ENCODE results near the gene XK. TPM values are rescaled to one million over a fixed set of nuclear protein-coding genes. Genes with fewer than 3 reads are reported as not detected.

XK gene, protein sequence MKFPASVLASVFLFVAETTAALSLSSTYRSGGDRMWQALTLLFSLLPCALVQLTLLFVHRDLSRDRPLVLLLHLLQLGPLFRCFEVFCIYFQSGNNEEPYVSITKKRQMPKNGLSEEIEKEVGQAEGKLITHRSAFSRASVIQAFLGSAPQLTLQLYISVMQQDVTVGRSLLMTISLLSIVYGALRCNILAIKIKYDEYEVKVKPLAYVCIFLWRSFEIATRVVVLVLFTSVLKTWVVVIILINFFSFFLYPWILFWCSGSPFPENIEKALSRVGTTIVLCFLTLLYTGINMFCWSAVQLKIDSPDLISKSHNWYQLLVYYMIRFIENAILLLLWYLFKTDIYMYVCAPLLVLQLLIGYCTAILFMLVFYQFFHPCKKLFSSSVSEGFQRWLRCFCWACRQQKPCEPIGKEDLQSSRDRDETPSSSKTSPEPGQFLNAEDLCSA
- 0.31 to 0.40 TPM (median 0.37 TPM) in 5 replicates for total RNA-seq (2022; extraction: Qiagen RNA extraction; ENCODE audit: low read depth)

DNA sequence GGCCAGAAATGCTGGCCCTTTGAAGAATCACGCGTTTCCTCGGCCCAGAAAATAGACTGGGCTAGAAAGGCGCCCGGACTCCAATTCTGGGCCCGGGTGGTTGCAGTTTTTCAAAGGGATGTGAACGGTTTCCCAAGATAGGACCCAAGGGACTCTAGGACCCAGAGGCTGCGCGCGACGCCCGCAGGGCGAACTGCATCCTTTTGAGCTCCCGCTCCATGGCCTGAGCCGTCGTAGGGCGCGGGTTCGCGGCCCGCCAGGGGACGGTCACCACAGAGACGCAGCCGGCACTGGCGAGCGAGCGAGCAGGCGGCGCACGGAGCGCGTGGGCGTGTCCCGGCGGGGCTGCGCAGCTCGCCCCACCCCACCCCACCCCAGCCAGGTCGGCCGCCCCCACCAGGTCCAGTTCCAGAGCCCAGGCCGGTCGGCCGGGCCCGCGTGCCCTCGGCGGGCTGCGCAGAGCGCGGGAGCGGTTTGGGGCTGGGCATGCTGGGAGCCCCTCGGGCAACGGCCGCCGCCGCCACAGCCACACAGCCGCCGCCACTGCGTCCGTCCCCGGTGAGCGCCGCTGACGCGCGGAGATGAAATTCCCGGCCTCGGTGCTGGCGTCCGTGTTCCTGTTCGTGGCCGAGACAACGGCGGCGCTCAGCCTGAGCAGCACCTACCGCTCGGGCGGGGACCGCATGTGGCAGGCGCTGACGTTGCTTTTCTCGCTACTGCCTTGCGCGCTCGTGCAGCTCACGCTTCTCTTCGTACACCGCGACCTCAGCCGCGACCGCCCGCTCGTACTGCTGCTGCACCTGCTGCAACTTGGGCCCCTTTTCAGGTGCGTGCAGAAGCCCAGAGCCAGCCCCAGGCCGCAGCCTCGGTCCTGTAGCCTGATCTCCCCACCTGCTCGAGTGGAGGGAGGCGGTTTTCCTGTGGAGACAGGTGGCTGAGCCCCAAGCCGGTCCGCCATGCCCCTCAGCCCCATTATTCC, at the start of gene XK:
Gene XK (plus strand): TSS at position 411 of the 979 bp plus-strand sequence. CDS start 171 bp downstream, at position 582.

DNA sequence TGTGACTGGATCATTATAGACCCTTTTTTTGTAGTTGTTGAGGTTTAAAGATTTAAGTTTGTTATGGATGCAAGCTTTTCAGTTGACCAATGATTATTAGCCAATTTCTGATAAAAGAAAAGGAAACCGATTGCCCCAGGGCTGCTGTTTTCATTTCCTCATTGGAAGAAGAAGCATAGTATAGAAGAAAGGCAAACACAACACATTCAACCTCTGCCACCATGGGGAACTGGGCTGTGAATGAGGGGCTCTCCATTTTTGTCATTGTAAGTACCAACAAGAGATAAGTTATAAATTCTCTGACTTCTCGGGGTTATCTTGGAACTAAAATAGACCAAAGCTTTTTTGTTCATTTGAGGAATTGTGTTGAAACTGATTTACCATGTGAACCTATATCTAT, 94.3 kb downstream of the XK start, which contains the start of gene CYBB:
Gene CYBB (plus strand): TSS at position 203 of the 400 bp plus-strand sequence. CDS start 19 bp downstream, at position 222.

Other genes starting within 250 kb of the XK start
- not detected in 5 replicates for gene LANCL3, start 114.1 kb upstream of the XK start, total RNA-seq (2022; extraction: Qiagen RNA extraction; ENCODE audit: low read depth)
- gene CYBB, start 94.3 kb downstream of the XK start, total RNA-seq (2022; extraction: Qiagen RNA extraction; ENCODE audit: low read depth), result 0.03 to 0.09 TPM (median 0.05 TPM) in 3 of 5 replicates, not detected in the others
- 14.7 to 21.8 TPM (median 17.0 TPM) in 5 replicates for gene DYNLT3, start 161.8 kb downstream of the XK start, total RNA-seq (2022; extraction: Qiagen RNA extraction; ENCODE audit: low read depth)